IPS-11a (cell line): Measurements from ENCODE around the gene REPS2.

Experiments used
- H3K4me3 ChIP-seq: one replicate; pipeline ENCODE4 v1.5.1; 2013; ENCODE audit warnings: low read depth, low read length, control low read depth

The REPS2 gene

GRCh38 chrX:16997313-16997712 lies 50.9 kb downstream of the REPS2 start:
- no peak overlapping the region for H3K4me3 ChIP-seq

GRCh38 chrX:16999275-16999674 lies 52.8 kb downstream of the REPS2 start:
- no peak overlapping the region for H3K4me3 ChIP-seq

DNA sequence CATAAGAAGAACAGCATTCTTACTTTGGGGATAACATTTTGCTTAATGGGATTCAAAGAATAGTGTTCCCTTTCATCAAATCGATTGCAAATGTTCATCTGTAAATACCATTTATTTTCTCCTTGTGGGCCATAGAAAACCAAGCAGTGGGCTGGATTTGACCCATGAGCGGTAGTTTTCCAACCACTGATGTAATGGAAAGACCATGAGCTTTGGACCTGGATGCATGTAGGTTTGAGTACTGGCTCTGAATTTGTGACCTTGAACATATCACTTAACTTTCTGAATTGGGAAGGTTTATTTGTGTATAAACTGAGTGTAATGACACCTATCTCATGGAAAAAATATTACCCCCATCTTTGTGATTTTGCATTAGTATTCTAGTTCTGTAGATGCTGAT lies 54.3 kb downstream of the REPS2 start:
- H3K4me3 ChIP-seq: no peak overlapping the region

DNA sequence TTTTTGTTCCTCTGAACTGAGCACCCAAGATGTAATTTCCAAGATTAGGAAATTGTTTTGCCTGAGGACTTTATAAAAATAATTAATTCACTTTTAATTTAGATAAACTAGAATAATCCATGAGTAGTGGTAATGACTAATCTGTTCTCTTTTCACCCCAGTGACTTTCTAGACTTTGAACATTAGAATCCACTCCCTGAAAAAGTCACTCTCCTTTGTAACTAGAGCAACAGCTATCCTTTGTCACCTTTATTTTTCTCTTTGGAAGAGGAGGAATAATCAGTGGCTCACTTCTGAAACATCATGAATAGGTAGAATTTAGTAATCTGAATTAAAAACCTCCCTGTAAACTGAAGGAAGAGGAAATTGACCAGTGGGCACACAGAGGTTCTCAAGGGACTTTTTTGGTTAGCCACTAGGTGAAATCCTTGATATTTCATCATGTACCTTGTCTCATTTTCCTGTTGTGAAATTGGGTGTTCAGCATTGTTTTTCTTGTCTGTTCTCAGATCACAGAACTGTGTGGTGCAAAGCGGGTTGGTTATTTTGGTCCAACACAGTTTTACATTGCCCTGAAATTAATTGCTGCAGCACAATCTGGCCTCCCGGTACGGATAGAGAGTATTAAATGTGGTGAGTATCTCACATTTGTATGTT lies 59.4 kb downstream of the REPS2 start:
- no peak overlapping the region for H3K4me3 ChIP-seq

DNA sequence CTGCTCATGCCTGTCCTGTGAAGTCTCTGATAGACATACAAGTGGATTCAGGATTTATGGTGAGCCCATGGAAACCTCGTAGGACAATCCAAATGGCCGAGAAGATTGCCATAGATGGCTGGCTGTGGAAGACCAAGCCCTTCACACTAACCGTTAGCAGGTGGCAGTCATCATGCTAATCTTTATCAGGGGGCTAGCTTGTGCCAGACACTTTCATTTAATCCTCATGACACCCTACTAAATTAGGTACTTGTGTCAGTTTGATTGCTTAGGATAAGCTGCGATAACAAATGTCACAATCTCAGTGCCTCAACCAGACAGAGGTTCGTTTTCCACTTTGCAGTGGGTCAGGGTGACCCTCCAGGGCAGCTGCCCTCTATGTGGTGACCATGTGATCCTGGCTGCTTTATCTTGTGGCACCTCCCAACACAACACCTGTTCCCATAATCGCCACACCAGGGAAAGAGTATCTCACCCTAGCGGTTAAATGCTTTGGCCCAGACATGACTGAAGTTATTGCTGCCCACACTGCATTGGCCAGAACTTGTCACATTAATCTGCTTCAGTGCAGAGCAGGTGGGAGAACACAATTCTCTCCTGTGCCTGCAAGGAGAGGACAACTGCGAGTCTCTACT lies 60.8 kb downstream of the REPS2 start:
- H3K4me3 ChIP-seq: no peak overlapping the region

- H3K4me3 ChIP-seq: no peak overlapping the region
These were observed 63.6 kb downstream of the REPS2 start for GRCh38 chrX:17009856-17010625.

DNA sequence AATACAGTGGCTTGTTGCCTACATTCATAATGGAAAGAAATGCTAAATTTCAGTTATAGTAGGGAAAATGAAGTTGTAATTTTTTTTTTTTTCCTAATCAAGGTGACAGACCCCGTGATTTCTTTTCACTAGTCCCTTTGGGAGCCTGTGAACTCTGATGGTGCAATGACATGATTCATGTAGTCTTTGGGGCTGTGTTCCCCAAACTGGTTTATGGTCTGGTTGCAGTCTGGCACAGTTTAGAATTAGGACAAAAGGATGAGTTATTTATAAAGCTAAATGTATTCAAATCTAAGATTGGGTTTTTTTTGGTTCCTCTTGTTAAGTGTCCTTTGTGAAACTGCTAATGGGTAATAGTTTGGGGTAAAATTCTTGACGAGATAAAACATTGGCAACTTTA lies 66.0 kb downstream of the REPS2 start:
- no peak overlapping the region for H3K4me3 ChIP-seq

GRCh38 chrX:17014216-17014615 lies 67.8 kb downstream of the REPS2 start:
- no peak overlapping the region for H3K4me3 ChIP-seq

DNA sequence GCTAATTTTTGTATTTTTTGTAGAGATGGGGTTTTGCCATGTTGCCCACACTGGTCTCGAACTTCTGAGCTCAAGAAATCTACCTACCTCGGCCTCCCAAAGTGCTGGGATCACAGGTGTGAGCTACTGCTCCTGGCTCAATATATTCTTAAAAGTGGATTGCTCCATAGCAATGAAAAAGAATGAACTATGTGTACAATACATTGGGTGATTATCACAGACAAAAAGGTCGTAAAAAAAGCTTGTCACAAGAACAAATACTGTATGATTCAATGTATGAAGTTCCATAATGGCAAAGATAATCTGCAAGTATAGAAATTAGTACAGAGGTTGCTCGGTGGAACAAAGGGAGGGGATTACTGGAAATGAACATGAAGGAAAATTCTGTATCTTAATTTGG lies 70.7 kb downstream of the REPS2 start:
- H3K4me3 ChIP-seq: no peak overlapping the region

GRCh38 chrX:17020356-17020755 lies 73.9 kb downstream of the REPS2 start:
- H3K4me3 ChIP-seq: no peak overlapping the region

DNA sequence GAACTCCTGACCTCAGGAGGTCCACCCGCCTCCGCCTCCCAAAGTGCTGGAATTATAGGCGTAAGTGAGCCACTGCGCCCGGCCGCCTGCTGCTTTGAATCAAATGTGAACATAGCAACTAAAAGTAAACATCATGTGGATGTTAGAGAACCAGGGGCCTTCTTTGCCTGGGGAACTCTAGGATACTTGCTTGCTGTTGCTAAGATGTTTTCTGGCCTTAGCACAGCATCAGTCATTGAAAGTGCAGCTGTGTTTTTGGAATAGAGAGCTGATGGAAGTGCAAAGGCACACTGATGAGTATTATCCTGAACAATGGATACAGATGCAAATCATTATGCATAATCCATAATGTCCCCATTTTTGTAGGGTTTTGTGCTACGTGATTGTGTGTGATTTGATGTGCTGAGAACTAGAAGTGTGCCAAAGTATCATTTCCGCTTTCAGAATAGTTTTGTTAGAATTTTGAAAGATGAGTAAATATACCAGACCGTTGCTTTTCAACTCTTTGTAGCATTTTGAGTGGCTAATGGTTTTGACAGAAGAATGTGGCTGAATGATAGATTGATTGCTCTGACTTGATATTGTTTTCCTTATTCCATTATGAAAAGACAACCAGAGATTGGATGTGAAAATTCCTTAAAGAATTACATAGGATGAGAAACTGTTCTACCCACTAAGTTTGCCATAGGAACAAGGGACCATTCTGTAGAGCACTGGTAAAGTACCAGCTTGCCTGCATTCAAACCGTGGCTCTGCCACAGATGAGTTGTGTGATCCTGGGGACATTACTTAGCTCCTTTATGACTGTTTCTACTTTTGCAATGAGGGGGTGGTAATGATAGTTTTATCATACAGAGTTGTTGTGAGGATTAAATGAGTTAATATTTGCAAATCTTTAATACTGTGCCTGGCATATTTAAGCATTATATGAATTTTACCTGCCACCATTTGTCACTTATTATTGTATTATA lies 74.7 kb downstream of the REPS2 start:
- H3K4me3 ChIP-seq: no peak overlapping the region

GRCh38 chrX:17021851-17022604 lies 75.6 kb downstream of the REPS2 start:
- H3K4me3 ChIP-seq: no peak overlapping the region

DNA sequence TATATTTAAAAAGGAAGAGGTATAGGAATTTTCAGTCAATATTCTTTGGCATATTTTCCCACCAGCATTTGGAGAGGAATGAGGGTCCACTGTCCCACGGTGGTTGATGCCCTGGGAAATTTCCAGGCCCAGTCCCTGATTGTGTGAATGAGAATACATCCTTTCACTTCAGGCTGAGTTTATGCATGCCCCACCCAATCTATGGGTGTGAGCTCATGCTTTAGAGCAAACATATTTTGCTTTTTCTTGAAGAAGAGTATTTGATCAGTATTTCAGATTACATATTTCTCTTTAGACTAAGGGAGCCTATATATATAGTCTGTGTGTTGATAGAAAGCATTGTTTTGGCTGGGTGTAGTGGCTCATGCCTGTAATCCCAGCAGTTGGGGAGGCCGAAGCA lies 77.2 kb downstream of the REPS2 start:
- no peak overlapping the region for H3K4me3 ChIP-seq

GRCh38 chrX:17024886-17025285 lies 78.4 kb downstream of the REPS2 start:
- H3K4me3 ChIP-seq: no peak overlapping the region

DNA sequence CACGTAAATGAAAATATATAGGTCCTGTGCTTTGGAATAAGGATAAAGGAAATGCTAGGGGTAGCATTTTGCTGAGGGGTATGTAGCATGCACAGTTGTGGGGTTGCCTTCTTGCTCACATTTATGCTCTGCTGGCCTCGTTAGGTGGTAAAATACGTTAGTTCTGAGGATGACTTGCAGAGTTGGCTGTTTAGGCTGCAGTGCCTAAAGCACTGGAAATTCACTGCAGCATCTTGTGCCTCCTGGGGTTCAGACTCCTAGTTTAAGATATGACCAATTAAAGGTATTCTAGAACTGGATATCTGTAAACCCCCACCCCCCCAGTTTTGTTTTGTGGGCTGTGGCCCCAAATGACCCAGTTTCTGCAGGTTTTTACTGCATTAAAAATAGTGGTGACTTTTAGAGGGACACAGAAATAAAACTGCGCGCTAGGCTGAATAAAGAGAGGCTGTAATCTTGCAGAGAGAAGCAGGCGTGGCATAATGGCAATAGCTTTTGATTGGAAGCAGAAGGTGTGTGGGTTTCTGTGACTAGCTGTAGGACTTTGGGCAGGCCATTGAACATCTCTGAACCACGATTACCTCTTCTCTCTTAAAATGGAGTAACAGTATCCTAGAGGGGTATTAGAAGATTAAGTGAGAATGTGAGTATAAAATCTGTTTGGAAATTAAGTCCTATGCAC lies 79.3 kb downstream of the REPS2 start:
- H3K4me3 ChIP-seq: no peak overlapping the region

- no peak overlapping the region for H3K4me3 ChIP-seq
These were observed 81.5 kb downstream of the REPS2 start for GRCh38 chrX:17027931-17028330.

- no peak overlapping the region for H3K4me3 ChIP-seq
These were observed 81.9 kb downstream of the REPS2 start for GRCh38 chrX:17028356-17028755.

DNA sequence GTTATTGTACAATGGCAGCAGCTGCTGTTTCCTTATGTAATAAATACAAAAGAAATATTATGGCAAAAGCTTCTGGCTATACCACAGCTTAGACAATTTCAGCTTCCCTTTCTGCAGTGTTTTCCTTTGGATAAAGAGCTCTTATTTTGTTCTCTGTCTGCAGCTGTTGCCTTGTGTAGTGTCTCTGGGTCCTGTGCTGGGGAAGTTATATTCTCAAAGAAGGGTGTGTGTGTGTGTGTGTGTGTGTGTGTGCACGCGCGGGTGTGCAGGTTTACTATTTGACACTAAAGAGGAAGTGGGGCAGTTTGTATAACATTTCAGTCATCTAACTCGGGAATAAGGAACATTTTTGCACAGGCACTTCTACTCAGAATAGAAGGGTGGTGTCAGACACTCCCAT lies 83.6 kb downstream of the REPS2 start:
- H3K4me3 ChIP-seq: no peak overlapping the region

- no peak overlapping the region for H3K4me3 ChIP-seq
These were observed 84.3 kb downstream of the REPS2 start for GRCh38 chrX:17030580-17031270.
